Mesodermal cell (in vitro differentiated cells): ENCODE measurements around the gene METTL16.

Experiments used
- H3K27ac ChIP-seq: 2 replicates; pipeline ENCODE4 v1.7.0; 2013; ENCODE audit warnings: mild to moderate bottlenecking, low read depth, low read length, moderate library complexity; ENCODE audit not compliant: severe bottlenecking
- H3K36me3 ChIP-seq: 2 replicates; pipeline ENCODE4 v1.7.1; 2013; ENCODE audit warnings: mild to moderate bottlenecking, low read length, moderate library complexity; ENCODE audit not compliant: control insufficient read depth, insufficient read depth
- H3K4me1 ChIP-seq: one replicate; pipeline ENCODE4 v1.7.1; 2013; ENCODE audit warnings: mild to moderate bottlenecking, low read length; ENCODE audit not compliant: insufficient read depth, control insufficient read depth, poor library complexity, severe bottlenecking
- H3K4me3 ChIP-seq: 2 replicates; pipeline ENCODE4 v1.7.0; 2013; ENCODE audit warnings: low read length, control low read depth, mild to moderate bottlenecking; ENCODE audit not compliant: insufficient read depth, poor library complexity, severe bottlenecking; ENCODE audit errors: extremely low read depth
- H3K9me3 ChIP-seq: 2 replicates; pipeline ENCODE4 v1.7.1; 2013; ENCODE audit warnings: mild to moderate bottlenecking, low read length, moderate library complexity; ENCODE audit not compliant: control insufficient read depth
- WGBS, 2 experiments: methylation state at CpG; one replicate each; pipeline ENCODE4 v1.1.5; 2013; ENCODE audit warnings: missing lambda C conversion rate in 2 of 2; ENCODE audit not compliant: insufficient coverage in 2 of 2; 5-methylcytosine and 5-hydroxymethylcytosine counted together

The METTL16 gene

DNA sequence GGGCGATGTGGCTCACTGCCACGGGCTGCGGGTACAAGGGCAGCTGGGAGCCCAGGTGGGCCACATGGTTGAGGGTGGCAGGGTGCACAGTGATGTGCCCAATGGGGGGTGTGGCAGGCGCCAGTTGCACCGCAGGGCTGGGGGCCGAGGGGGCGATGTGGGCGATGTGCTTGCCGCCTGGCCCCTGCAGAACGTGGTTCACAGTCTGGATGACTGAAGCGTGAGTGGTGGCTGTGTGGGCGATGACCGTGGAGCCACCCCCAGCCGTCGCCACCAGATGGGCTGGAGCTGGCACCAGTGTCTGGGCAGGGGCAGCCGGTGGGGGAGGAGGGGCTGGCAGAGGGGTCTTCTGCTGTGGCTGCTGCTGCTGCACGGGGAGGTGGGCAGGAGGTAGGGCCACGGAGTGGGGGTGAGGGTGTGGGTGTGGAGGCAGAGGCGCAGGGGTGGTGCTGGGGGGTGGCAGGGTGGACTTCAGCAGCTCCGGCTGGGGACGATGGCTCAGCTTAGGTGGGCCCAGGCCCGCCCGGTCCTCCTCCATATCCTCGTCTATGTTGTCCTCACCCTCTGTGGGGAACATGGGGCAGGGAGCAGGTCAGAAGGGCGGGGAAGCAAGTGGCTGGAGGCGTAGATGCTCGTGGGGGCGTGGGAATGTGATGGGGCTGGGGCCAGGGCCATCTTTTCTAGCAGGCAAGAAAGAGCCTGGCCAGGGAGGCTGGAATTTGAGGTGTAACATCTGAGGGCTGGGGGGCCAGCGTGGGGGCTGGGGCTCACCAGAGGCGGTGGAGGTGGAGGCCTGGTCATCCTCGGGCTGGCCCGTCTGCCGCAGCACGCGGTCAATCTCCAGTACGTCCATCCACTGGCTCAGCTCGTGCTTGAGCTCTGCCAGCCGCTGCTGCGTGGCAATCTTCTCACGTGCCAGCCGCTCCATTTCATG lies 124.3 kb downstream of the METTL16 start:
- Histone ChIP-seq H3K4me3 (no peak overlapping the region), H3K27ac (no peak overlapping the region), H3K4me1 (peaks cover 44% of the 10 kb centered on the region), H3K36me3 (peaks cover 25% of the 10 kb centered on the region), H3K9me3 (no peaks in the 10 kb centered on the region)
- 96 to 97% methylated on average over 32 to 34 of the region's 41 CpGs for WGBS, 2 experiments

DNA sequence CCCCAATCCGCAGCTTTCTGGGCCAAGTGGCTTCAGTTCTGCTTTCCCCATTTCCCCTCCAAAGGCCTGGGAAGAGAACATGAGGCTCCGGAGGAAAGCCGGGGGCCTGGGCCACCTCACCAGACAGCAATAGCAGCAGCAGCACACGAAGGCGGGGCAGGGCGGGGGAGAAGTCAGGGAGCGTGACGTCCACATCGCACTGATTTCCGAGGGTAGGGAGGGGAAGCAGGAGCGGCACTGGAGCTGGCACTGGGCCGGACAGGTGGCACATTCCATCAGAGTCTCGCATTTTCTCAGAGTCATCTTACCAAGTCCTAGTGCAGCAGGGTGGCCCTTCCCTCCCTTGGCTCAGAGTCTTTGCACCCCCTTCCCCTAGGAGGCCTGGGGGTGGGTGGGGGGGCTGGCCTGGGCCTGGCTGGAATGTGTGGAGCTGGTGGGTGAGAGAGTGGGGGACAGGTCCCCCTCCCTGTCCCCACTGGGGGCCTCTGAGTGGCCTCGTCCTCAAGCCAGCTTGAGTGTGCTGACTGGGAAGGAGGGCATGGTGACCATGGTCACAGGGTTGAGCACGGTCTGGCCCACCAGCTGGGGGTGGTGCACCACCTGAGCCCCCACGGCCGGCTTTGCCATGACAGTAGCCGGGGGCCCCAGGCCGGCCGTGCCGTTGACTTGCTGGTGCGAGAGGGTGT lies 125.1 kb downstream of the METTL16 start:
- no peak overlapping the region for H3K27ac ChIP-seq
- 89 to 94% methylated on average over 19 of the region's 22 CpGs for WGBS, 2 experiments

DNA sequence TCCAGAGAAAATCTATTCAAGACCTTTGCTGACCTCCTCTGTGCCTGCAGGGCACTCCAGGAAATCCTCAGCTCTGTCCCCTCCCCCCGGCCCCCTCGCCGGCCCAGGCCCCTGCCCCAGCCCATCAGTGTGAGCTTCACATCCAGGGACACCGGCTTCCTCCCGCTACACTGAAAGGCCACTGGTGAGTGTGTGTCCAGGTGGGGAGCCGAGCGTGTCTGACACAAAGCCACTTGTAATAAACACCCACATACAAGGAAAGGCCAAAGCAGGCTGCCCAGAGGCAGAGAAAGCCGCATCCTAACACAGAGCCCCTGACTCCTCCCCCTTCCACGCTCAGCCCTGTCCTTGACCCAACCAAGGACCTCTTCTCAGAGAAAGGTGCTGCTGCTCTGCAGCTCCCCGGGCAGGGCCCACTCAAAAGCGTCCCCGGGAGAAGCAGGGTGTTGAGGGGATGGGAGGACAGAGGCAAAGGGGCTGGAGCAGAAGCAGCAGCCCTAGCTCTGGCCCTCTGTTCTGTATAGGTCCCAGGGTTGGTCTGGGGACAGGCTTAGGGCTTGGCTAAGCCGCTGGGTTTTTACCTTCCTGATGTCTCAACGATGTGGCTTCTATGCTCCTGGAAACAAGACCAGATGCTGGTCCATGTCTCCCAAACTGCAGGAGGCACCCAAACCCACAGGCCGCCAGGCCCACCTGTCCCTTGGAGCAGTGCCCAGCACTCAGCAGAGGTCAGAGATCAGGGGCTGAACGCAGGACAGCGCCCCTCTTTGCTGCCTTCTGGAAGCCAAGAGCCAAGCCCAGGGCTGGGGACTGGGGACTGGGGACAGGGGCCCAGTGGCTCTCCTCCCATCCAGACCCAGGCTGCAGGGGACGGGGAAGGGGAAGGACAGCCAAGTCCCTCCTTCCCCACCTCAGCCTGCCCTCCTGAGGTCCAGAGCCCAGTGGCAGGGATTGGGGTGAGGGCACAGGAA lies 126.2 kb downstream of the METTL16 start:
- no peaks in the 10 kb centered on the region for H3K9me3 ChIP-seq
- H3K27ac ChIP-seq: peak overlapping the region; percentile 62
- 70 to 73% methylated on average over 8 to 10 of the region's 18 CpGs for WGBS, 2 experiments
- peaks cover 50% of the 10 kb centered on the region for H3K4me1 ChIP-seq
- peaks cover 25% of the 10 kb centered on the region for H3K36me3 ChIP-seq
- H3K4me3 ChIP-seq: no peak overlapping the region

More for the DNA sequence above, 125.1 kb downstream of the METTL16 start:
- Histone ChIP-seq H3K9me3 (no peaks in the 10 kb centered on the region), H3K4me3 (no peak overlapping the region), H3K4me1 (peaks cover 42% of the 10 kb centered on the region), H3K36me3 (peaks cover 25% of the 10 kb centered on the region)

DNA sequence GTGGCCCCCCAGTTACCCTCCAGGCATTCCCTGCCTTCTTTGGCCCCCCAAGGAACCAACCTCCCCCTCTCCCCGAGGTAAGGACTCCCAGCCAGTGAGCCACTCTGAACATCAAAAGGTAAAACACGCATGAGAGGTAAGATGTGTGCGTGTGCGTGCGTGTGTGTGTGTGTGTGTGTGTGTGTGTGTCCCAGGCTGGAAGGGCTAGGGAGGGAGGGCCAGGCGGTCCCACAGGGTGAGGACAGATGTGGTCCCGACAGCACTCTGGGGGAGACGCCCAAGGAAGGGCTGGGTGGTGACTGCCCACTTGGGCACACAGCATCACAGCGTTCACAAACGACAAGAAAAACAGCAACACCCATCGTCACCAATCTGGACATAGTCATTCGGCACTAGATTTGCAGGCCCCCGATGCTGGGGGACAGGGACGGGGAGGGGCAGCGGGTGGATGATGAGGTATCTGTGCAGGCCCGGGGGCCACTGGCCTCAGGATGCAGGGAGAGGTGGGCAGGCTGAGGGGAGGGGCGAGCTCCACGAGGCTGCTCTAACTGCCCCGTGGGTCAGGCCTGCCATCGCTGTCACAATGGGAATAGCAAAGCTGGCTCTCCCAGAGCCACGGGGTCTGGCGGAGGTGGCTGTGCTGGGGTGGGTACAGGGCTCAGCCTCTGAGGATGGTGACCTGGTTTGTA lies 127.1 kb downstream of the METTL16 start:
- peak overlapping the region; percentile 62 for H3K27ac ChIP-seq
- 76 to 89% methylated on average over 14 to 15 of the region's 22 CpGs for WGBS, 2 experiments
- no peak overlapping the region for H3K4me3 ChIP-seq
- H3K36me3 ChIP-seq: peaks cover 26% of the 10 kb centered on the region
- H3K9me3 ChIP-seq: no peaks in the 10 kb centered on the region
- H3K4me1 ChIP-seq: peaks cover 53% of the 10 kb centered on the region

DNA sequence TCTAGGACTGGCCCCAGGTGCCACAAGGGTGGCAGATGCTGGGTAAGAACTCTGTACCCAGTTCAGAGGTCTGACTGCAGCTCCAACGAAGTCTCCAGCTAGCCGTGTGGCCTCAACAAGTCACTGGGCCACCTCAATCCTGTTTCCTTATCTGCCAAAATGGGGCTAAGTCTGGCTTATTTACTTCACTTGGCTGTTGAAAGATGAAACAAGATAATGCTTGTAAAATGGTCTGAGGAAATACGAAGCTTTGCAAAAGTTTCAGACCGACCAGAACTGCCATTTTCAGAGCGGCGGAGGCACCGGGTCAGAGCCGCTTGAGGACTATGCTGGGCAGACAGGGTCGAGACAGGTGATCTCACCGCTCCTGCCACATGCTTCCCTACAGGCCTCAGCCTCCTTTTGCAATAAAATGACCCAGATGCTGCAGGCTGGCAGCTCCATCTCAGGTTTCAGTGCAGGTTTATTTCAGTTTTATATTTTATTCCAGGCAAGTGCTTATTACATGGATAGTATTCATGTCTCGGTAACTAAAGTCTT lies 128.0 kb downstream of the METTL16 start:
- Histone ChIP-seq H3K27ac (no peak overlapping the region), H3K4me1 (peaks cover 57% of the 10 kb centered on the region), H3K9me3 (no peaks in the 10 kb centered on the region), H3K4me3 (no peak overlapping the region), H3K36me3 (peaks cover 31% of the 10 kb centered on the region)
- WGBS, 2 experiments: 94 to 95% methylated on average over 10 of the region's 11 CpGs

DNA sequence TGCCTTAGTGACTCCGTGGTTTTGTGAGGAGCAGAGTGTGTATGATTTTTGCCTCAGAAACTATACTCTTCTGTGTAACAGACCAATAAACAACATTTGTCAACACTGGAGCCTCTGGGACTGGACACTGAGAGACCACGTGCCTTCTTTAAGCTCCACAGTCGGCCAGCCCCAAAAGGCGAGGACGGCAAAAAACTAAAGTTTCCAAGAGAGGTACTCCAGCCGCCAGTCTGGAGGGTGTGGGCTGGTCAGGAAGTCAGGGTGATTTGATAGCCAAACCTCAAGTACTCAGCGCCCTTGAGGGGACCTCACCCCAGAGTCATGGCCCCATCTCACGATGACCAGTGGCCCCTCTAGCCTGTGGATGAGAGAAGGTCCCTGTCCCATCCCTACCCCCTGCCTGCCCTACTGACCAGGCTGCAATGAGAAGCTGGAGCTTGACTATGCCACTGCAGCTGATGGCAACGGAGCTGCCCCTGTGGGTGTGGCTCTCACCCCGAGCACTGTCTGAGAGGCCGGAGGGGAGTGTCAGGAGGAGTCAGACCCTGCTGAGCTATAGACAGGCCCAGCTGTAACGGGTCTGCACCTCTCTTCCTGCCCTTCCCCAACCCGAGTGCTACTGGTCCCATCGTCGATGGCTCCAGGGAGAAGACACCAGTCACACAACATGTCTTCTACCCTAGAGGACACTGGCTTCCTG lies 130.6 kb downstream of the METTL16 start:
- no peak overlapping the region for H3K4me3 ChIP-seq
- peaks cover 33% of the 10 kb centered on the region for H3K36me3 ChIP-seq
- H3K9me3 ChIP-seq: no peaks in the 10 kb centered on the region
- no peak overlapping the region for H3K27ac ChIP-seq
- WGBS, 2 experiments: 76 to 87% methylated on average over 12 to 13 of the region's 15 CpGs
- peaks cover 55% of the 10 kb centered on the region for H3K4me1 ChIP-seq

DNA sequence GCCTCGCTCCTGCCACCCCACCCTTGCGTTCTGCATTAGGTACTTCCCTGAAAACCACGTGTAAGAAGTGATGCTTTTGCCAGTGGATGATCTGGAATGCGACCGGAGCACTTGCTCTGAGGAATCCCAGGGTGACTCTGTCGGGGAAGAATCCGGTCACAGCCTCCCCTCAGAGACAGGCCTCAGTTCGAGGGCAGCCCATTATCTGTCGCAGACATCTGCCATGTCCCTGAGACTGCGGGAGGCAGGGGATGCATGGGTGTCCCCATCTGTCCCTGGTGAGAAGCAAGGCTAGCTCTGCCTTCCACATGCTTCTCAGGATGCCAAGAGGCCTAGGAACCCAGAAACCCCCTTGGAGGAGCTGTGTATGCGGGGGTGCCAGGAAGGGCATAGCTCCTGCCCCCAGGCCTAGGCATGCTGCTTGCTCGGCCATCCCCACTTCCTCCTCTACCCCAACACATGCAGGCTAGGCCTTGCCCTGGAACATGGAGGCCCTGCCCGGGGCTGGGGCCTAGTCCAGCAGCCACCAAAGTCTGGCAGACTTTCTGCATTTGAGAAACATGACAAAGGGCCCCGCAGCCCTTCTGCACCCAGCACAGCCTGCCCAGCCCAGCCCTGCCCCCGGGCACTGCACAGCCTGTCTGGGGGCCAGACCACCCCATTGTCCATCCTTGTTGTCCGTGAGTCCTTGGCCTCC lies 131.3 kb downstream of the METTL16 start:
- Histone ChIP-seq H3K36me3 (peaks cover 40% of the 10 kb centered on the region), H3K27ac (peak overlapping the region; percentile 16), H3K9me3 (no peaks in the 10 kb centered on the region), H3K4me1 (peaks cover 48% of the 10 kb centered on the region), H3K4me3 (no peak overlapping the region)
- WGBS, 2 experiments: 88 to 94% methylated on average over 13 to 15 of the region's 16 CpGs

DNA sequence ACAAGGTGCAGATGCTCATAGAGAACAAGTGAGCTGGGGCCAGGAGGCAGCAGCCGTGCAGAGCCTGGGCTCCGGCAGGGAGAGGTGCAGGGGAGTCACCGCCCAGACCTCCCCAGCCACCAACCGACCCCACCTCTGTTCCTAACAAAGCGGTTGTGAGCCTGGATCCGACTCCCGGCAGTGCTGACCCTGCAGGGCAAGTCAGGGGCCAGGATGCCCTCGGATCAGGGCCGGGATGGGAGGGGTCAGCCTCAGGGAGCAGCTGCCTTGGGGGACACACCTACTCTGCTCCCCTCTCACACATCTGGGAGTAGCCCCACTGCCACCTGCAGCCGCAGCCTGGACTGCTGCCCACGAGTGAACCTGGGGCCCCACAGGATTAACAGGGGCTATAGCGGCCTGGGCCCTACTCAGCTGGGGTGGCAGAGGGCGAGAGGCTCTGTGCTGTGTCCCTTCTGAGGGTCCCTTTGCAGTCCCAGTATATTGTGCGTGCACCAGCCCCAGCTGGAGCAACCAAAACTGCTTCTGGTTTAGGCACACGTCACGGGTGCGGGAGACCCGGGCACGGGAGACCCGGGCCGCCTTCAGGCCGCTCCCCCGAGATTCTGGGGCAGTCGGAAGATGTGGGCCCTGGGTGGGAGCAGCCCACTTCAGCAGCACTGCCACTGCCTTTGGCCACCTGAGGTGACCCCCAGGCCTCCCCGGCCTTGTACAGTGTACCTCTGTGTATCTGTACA lies 132.0 kb downstream of the METTL16 start:
- H3K27ac ChIP-seq: peak overlapping the region; percentile 16
- 94 to 95% methylated on average over 17 to 25 of the region's 25 CpGs for WGBS, 2 experiments
- H3K36me3 ChIP-seq: peaks cover 39% of the 10 kb centered on the region
- H3K4me1 ChIP-seq: peaks cover 43% of the 10 kb centered on the region
- H3K9me3 ChIP-seq: no peaks in the 10 kb centered on the region
- no peak overlapping the region for H3K4me3 ChIP-seq
